HCT116 (cell line): ENCODE results near the gene NFKB2.

ENCODE experiments used
- SIN3A ChIP-seq: IDR thresholded peaks from 2 replicates; pipeline ENCODE4 v1.6.1; 2012; ENCODE audit warnings: low read depth
- SP1 ChIP-seq: IDR thresholded peaks from 2 replicates; pipeline ENCODE4 v1.6.1; 2012; ENCODE audit warnings: low read depth

GRCh38 chr10:102358712-102359382, 36.7 kb upstream of the NFKB2 start:
- no peak for TF ChIP-seq SIN3A
- TF ChIP-seq SP1 = no peak
